K562 (cell line): ENCODE results near the gene HSPA1L. TPM values are rescaled to one million over a fixed set of nuclear protein-coding genes. Genes with fewer than 3 reads are reported as not detected.

ENCODE experiments used
- CBX2 ChIP-seq: fragments of 200-600 bp; sonication (generic); IDR thresholded peaks from one replicate; pipeline ENCODE4 v1.6.1; 2012; ENCODE audit warnings: mild to moderate bottlenecking, low read length, inconsistent platforms; ENCODE audit not compliant: insufficient read depth, poor library complexity, severe bottlenecking
- CEBPG ChIP-seq, 3 experiments: fragments of 200-800 bp in 1 of 3; sonication (Bioruptor generic) in 1 of 3; sonication (generic) in 1 of 3; formaldehyde crosslinking in 1 of 3; IDR thresholded peaks in 2 of 3; conservative IDR thresholded peaks in 1 of 3; 2 replicates each; pipeline versions ENCODE4 v1.6.1 to v1.8.0; 2016 to 2022; ENCODE audit warnings: missing compliant biosample characterization in 2 of 3, missing genetic modification characterization in 2 of 3, mild to moderate bottlenecking in 1 of 3, missing genetic modification reagents in 1 of 3
- CREB1 ChIP-seq, 2 experiments: sonication (generic) in 1 of 2; formaldehyde crosslinking in 1 of 2; IDR thresholded peaks; 2 replicates each; pipeline versions ENCODE4 v1.6.1 to v1.8.0; 2012 to 2022; ENCODE audit warnings: inconsistent platforms in 1 of 2, mild to moderate bottlenecking in 1 of 2, missing genetic modification reagents in 1 of 2, moderate library complexity in 1 of 2
- E2F3 ChIP-seq: fragments of 250-450 bp; sonication (Bioruptor Pico); IDR thresholded peaks from 2 replicates; pipeline ENCODE4 v1.4.0; 2020; ENCODE audit warnings: mild to moderate bottlenecking
- EGR1 ChIP-seq: fragments of 450-650 bp; conservative IDR thresholded peaks from 2 replicates; pipeline ENCODE4 v1.6.1; 2017; ENCODE audit warnings: mild to moderate bottlenecking
- ELF4 ChIP-seq: fragments of 450-650 bp; formaldehyde crosslinking; IDR thresholded peaks from 2 replicates; pipeline ENCODE4 v1.4.0; 2022; ENCODE audit warnings: missing genetic modification characterization
- HBP1 ChIP-seq: fragments of 450-650 bp; formaldehyde crosslinking; IDR thresholded peaks from 2 replicates; pipeline ENCODE4 v1.4.0; 2022; ENCODE audit warnings: missing genetic modification characterization
- MAFG ChIP-seq: fragments of 450-650 bp; conservative IDR thresholded peaks from 2 replicates; pipeline ENCODE4 v1.6.1; 2016; ENCODE audit warnings: missing genetic modification characterization, missing compliant biosample characterization
- MEF2D ChIP-seq: conservative IDR thresholded peaks from 2 replicates; pipeline ENCODE4 v1.6.1; 2016; ENCODE audit warnings: low read depth, missing genetic modification characterization, missing compliant biosample characterization
- NCOA2 ChIP-seq, 2 experiments: fragments of 450-650 bp; IDR thresholded peaks; 2 replicates each; pipeline ENCODE4 v1.6.1; 2018; ENCODE audit warnings: mild to moderate bottlenecking in 2 of 2, moderate library complexity in 1 of 2; ENCODE audit not compliant: partially characterized antibody in 2 of 2
- NCOA4 ChIP-seq: fragments of 450-650 bp; IDR thresholded peaks from 2 replicates; pipeline ENCODE4 v1.6.1; 2018; ENCODE audit warnings: mild to moderate bottlenecking; ENCODE audit not compliant: partially characterized antibody
- SETDB1 ChIP-seq: IDR thresholded peaks from one replicate; pipeline ENCODE4 v1.6.1; 2012; ENCODE audit warnings: low read length, control low read depth, inconsistent platforms
- SMARCC2 ChIP-seq: fragments of 450-650 bp; IDR thresholded peaks from 2 replicates; pipeline ENCODE4 v1.6.1; 2017; ENCODE audit warnings: antibody characterized with exemption, moderate library complexity, mild to moderate bottlenecking, low read depth
- SMARCE1 ChIP-seq: fragments of 450-650 bp; IDR thresholded peaks from 2 replicates; pipeline ENCODE4 v1.7.1; 2016; ENCODE audit warnings: mild to moderate bottlenecking
- TBP ChIP-seq: optimal IDR thresholded peaks from 2 replicates; pipeline ENCODE3; 2011; ENCODE audit warnings: low read depth, low read length, improper control_type of control experiment
- THRA ChIP-seq: fragments of 450-650 bp; IDR thresholded peaks from 2 replicates; pipeline ENCODE4 v1.6.1; 2017; ENCODE audit warnings: mild to moderate bottlenecking, moderate library complexity
- U2AF1 ChIP-seq: fragments of 200-400 bp; formaldehyde crosslinking; optimal IDR thresholded peaks from 2 replicates; pipeline ENCODE3; 2017; ENCODE audit warnings: mild to moderate bottlenecking, low read depth, low read length, moderate library complexity
- XRCC3 ChIP-seq: fragments of 450-650 bp; IDR thresholded peaks from 2 replicates; pipeline ENCODE4 v1.6.1; 2017; ENCODE audit warnings: mild to moderate bottlenecking, moderate library complexity
- YBX1 ChIP-seq: fragments of 450-650 bp; IDR thresholded peaks from 2 replicates; pipeline ENCODE4 v1.7.1; 2016; ENCODE audit warnings: mild to moderate bottlenecking
- ZEB2 ChIP-seq: fragments of 450-650 bp; IDR thresholded peaks from 2 replicates; pipeline ENCODE4 v1.6.1; 2016
- ZNF583 ChIP-seq: fragments of 250-450 bp; sonication (Bioruptor Pico); IDR thresholded peaks from 2 replicates; pipeline ENCODE4 v1.4.0; 2020
- ZNF592 ChIP-seq: fragments of 450-650 bp; IDR thresholded peaks from 2 replicates; pipeline ENCODE4 v1.6.1; 2017; ENCODE audit warnings: antibody characterized with exemption, mild to moderate bottlenecking
- ZNF699 ChIP-seq: fragments of 250-450 bp; sonication (Bioruptor Pico); IDR thresholded peaks from 2 replicates; pipeline ENCODE4 v1.8.0; 2021; ENCODE audit warnings: mild to moderate bottlenecking, moderate library complexity; ENCODE audit not compliant: insufficient replicate concordance
- polyA plus RNA-seq, 8 experiments: library from polyadenylated mRNA; depleted of rRNA in 4 of 8; stranded (reverse) in 5 of 8; unstranded in 3 of 8; fragments of >200 nt; fragmentation: Nextera tagmentation in 2 of 8; fragmentation: Illumina TruSeq in 1 of 8; extraction: Ambion mirVana in 2 of 8; extraction: Trizol in 1 of 8; gene quantifications; 2 replicates each; pipeline versions ENCODE4 v1.2.1 to v1.2.3, GENCODE V29; 2011 to 2014; ENCODE audit warnings: inconsistent platforms in 1 of 8, missing spikeins in 1 of 8
- total RNA-seq, 7 experiments: library from RNA; depleted of rRNA in 6 of 7; stranded (reverse); fragments of >200 nt in 6 of 7; fragmentation: Illumina TruSeq in 2 of 7; extraction: Trizol in 2 of 7; gene quantifications; 2 replicates each; pipeline versions ENCODE4 v1.2.1 to v1.2.3, GENCODE V29; 2011 to 2021; ENCODE audit warnings: low replicate concordance in 1 of 7

Gene HSPA1L
- total and polyA plus RNA-seq, 9 of the 15 experiments (the other 6 are each of a cell fraction or from before 2014, with no cell fraction given) = 0.14 to 2.1 (median 1.3) TPM

GRCh38 chr6:31794294-31794865 is 20.7 kb downstream of the HSPA1L start (continued):
- no peak for TF ChIP-seq THRA
- TF ChIP-seq YBX1 = no peak
- 0 out of 2 replicates have a peak, but pooled peaks have one; percentile 30 for TF ChIP-seq MEF2D
- TF ChIP-seq ELF4 (CRISPR knock-in tag) = peak; percentile 59; the same call in 1 of the 2 replicates
- TF ChIP-seq CREB1 (IDR thresholded peaks at IDR 0.05) = no peak
- TF ChIP-seq CREB1 (CRISPR knock-in tag; IDR thresholded peaks at IDR 0.05) = no peak
- TF ChIP-seq SETDB1 = no peak
- TF ChIP-seq ZNF583 (CRISPR knock-in tag) = 0 out of 2 replicates have a peak, but pooled peaks have one; percentile 43
- no peak for TF ChIP-seq ZNF699
- no peak for TF ChIP-seq MAFG
- no peak for TF ChIP-seq XRCC3
- peak; percentile 94 for TF ChIP-seq ZEB2
- TF ChIP-seq HBP1 (CRISPR knock-in tag) = no peak
- peak; percentile 41 for TF ChIP-seq SMARCC2
- TF ChIP-seq U2AF1 = peak; percentile 28
- peak; percentile 61; the same call in 1 of the 2 replicates for TF ChIP-seq ZNF592
- TF ChIP-seq SMARCE1 = peak; percentile 87
- no peak for TF ChIP-seq NCOA4
- peak; percentile 42 for TF ChIP-seq TBP
- no peak for TF ChIP-seq CBX2
- peak; percentile 79 for TF ChIP-seq CEBPG (CRISPR knock-in tag; IDR thresholded peaks at IDR 0.05)
- TF ChIP-seq CEBPG (tag; conservative IDR thresholded peaks at IDR 0.05 in 1 of 2, IDR thresholded peaks at IDR 0.05 in 1 of 2) = peak in 1 of 2 experiments; percentile 77; a peak in 2 of 4 replicates
- TF ChIP-seq NCOA2 (IDR thresholded peaks at IDR 0.05; ENCODE audit: partially characterized antibody in 2 of 2) = no peak
- 0 out of 2 replicates have a peak, but pooled peaks have one; percentile 42 for TF ChIP-seq E2F3 (CRISPR knock-in tag)
- no peak for TF ChIP-seq EGR1
